ENCODE results near the gene STARD7.

STARD7 gene

GRCh38 chr2:96135171-96135570 is 73.5 kb downstream of the STARD7 start:
- H3K4me3 ChIP-seq (ENCODE audit: low read depth, low read length), result no peak overlapping the region
- H3K27me3 ChIP-seq, result no peaks in the 10 kb centered on the region
- no peak for TF ChIP-seq CTCF (IDR thresholded peaks at IDR 0.05; ENCODE audit: low read depth, low read length)
- no peaks in the 10 kb centered on the region for H3K9me3 ChIP-seq
- no peaks in the 10 kb centered on the region for H3K4me1 ChIP-seq
- no peak for DNase-seq
- no peaks in the 10 kb centered on the region for H3K36me3 ChIP-seq
